ENCODE measurements around the gene CDK8. TPM values are rescaled to one million over a fixed set of nuclear protein-coding genes. Genes with fewer than 3 reads are reported as not detected.

CDK8 gene
- total and polyA plus RNA-seq, 9 of the 15 experiments (the other 6 are each of a cell fraction or from before 2014, with no cell fraction given) = 11.3 to 33.7 (median 20.3) TPM

DNA sequence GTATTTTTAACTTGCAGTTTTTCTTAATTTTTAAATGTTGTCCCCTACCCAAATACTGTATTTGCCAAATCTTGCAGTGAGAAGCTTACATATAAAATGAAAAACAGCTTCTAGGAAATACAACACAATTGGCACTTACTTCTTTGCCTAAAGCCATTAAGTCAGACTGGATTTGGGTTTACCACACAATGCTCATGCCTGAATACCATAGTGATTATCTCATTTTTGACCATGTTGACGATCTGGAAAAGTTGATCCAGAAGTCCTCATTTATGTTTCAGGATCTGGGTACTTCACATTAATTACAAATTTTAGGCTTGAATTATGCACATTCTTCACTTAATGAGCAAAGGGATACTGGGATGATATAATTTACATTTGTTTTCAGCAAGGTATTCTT lies 34.2 kb upstream of the CDK8 start (continued):
- TF ChIP-seq, protein P1, sequence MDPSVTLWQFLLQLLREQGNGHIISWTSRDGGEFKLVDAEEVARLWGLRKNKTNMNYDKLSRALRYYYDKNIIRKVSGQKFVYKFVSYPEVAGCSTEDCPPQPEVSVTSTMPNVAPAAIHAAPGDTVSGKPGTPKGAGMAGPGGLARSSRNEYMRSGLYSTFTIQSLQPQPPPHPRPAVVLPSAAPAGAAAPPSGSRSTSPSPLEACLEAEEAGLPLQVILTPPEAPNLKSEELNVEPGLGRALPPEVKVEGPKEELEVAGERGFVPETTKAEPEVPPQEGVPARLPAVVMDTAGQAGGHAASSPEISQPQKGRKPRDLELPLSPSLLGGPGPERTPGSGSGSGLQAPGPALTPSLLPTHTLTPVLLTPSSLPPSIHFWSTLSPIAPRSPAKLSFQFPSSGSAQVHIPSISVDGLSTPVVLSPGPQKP (CRISPR knock-in tag; IDR thresholded peaks at IDR 0.05) = no peak
- TF ChIP-seq THRB (CRISPR knock-in tag; conservative IDR thresholded peaks at IDR 0.05) (no peak), NFE2L1 (tag; IDR thresholded peaks at IDR 0.05; ENCODE audit: borderline replicate concordance, low read depth) (no peak), CBFA2T3 (IDR thresholded peaks at IDR 0.05) (no peak)
- TF ChIP-seq, protein P2, sequence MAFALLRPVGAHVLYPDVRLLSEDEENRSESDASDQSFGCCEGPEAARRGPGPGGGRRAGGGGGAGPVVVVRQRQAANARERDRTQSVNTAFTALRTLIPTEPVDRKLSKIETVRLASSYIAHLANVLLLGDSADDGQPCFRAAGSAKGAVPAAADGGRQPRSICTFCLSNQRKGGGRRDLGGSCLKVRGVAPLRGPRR (CRISPR knock-in tag; IDR thresholded peaks at IDR 0.05) = no peak
- TF ChIP-seq, protein P3, sequence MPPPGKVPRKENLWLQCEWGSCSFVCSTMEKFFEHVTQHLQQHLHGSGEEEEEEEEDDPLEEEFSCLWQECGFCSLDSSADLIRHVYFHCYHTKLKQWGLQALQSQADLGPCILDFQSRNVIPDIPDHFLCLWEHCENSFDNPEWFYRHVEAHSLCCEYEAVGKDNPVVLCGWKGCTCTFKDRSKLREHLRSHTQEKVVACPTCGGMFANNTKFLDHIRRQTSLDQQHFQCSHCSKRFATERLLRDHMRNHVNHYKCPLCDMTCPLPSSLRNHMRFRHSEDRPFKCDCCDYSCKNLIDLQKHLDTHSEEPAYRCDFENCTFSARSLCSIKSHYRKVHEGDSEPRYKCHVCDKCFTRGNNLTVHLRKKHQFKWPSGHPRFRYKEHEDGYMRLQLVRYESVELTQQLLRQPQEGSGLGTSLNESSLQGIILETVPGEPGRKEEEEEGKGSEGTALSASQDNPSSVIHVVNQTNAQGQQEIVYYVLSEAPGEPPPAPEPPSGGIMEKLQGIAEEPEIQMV (tag; conservative IDR thresholded peaks at IDR 0.05; ENCODE audit: low read depth) = no peak

Data from K562 (cell line).